ENCODE measurements around the gene SIRT2. TPM values are rescaled to one million over a fixed set of nuclear protein-coding genes. Genes with fewer than 3 reads are reported as not detected.
A peak's percentile ranks its signal among the peaks of the same experiment; 100 is the strongest.
"Not testable (repeated sequence)": the region's sequence is repeated elsewhere in the genome, so short reads cannot be mapped to it uniquely, and the experiment has no call there.

Gene SIRT2
- total RNA-seq, 1 experiment from 2014 or later: 162 TPM

DNA sequence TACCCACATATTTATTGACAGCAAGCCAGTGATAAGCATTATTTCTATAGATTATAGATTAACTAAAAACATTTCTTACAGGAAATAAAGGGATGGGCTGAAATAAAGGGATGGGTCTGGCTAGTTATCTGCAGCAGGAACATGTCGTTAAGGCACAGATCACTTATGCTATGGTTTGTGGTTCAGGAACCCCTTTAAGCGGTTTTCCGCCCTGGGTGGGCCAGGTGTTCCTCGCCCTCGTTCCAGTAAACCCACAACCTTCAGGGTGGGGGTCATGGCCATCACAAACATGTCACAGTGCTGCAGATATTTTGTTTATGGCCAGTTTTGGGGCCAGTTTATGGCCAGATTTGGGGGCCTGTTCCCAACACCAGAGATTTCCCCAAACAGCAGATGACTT lies 42.0 kb upstream of the SIRT2 start:
- ChIA-PET CTCF (interaction anchor here (0.6 to 1.5 kb wide), 3 partner anchors 15 to 96 kb away, joined by 3 to 6 read pairs (median 3); partner anchors contain the start of gene FBXO17), POLR2A (interaction anchor here (0.6 to 1.5 kb wide), 3 partner anchors 11 to 294 kb away, joined by 3 to 5 read pairs (median 4); partner anchors contain the start of genes ACTN4, MRPS12 and SARS2)
- H3K4me3 ChIP-seq (ENCODE audit: low read depth in 2 of 2, low read length in 2 of 2); H3K4me1 ChIP-seq (ENCODE audit: control insufficient read depth, insufficient read depth, low read length); DNase-seq (ENCODE audit: low read depth, low spot score); H3K27ac ChIP-seq (ENCODE audit: low read length); ATAC-seq; H3K36me3 ChIP-seq (ENCODE audit: control insufficient read depth, insufficient read depth, low read length); in situ Hi-C loops (cut with HindIII; ENCODE audit: low pct_unique_long_range_greater_than_20kb, low sequenced_read_pairs); H3K9me3 ChIP-seq (ENCODE audit: control insufficient read depth, insufficient read depth, low read depth, low read length); H3K27me3 ChIP-seq (ENCODE audit: control insufficient read depth, insufficient read depth, low read length): not testable (repeated sequence)
- peak; percentile 20 for TF ChIP-seq POLR2AphosphoS5 (IDR thresholded peaks at IDR 0.05; ENCODE audit: low read depth, low read length)
- TSS peak; percentile 45 for BruUV-seq (replicated peaks)
- intact Hi-C loops (cut with micrococcal nuclease; ENCODE audit: unreplicated experiment): loop anchor here (10.0 kb wide), 1 partner anchor 393 kb away; the partner anchor contains the start of gene GMFG

DNA sequence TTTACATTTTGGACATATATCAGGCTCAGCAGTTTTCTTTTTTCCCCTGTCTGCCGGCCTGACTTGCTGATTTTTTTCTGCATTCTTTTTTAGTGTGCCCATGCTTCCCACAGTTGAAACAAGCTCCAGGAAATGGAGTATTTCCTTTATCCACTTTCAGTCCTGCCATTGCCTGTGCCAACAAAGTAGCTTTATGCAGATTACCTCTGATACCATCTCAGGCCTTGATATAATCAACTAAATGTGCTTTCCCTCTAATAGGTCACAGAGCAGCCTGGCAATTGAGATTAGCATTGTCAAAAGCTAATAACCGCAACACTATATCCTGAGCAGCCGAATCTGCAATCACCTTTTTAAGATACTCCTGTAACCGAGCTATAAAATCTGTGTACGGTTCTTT lies 40.5 kb upstream of the SIRT2 start:
- in situ Hi-C loops (cut with HindIII; ENCODE audit: low pct_unique_long_range_greater_than_20kb, low sequenced_read_pairs) (loop anchor here (10.0 kb wide), 3 partner anchors 95 to 415 kb away; partner anchors contain the start of genes HNRNPL and LGALS7), intact Hi-C loops (cut with micrococcal nuclease; ENCODE audit: unreplicated experiment) (loop anchor here (10.0 kb wide), 4 partner anchors 285 to 425 kb away; partner anchors contain the start of gene GMFG)
- Histone ChIP-seq H3K4me3 (ENCODE audit: low read depth in 2 of 2, low read length in 2 of 2) (no peak overlapping the region), H3K4me1 (ENCODE audit: control insufficient read depth, insufficient read depth, low read length) (no peaks in the 10 kb centered on the region), H3K9me3 (ENCODE audit: control insufficient read depth, insufficient read depth, low read depth, low read length) (peaks cover 2% of the 10 kb centered on the region; the same call in 1 of the 2 replicates), H3K27me3 (ENCODE audit: control insufficient read depth, insufficient read depth, low read length) (no peaks in the 10 kb centered on the region), H3K36me3 (ENCODE audit: control insufficient read depth, insufficient read depth, low read length) (peaks cover 4% of the 10 kb centered on the region), H3K27ac (ENCODE audit: low read length) (no peak overlapping the region)
- ChIA-PET POLR2A (interaction anchor here (0.6 to 1.5 kb wide), 3 partner anchors 10 to 1181 kb away, joined by 3 to 5 read pairs (median 5); partner anchors contain the start of genes MRPS12 and SARS2), CTCF (interaction anchor here (0.6 to 1.2 kb wide), 3 partner anchors 9 to 853 kb away, joined by 3 read pairs; partner anchors contain the start of genes MRPS12 and SARS2)
- BruUV-seq (replicated peaks): no TSS peak
- TF ChIP-seq SIN3A (IDR thresholded peaks at IDR 0.05; ENCODE audit: borderline replicate concordance, insufficient read depth, low read depth, low read length) (no peak), REST (IDR thresholded peaks at IDR 0.05; ENCODE audit: insufficient read depth in 1 of 2, low read depth in 2 of 2, low read length in 1 of 2) (no peak), POLR2AphosphoS5 (IDR thresholded peaks at IDR 0.05; ENCODE audit: low read depth, low read length) (no peak; the same call in 1 of the 2 replicates), CTCF (IDR thresholded peaks at IDR 0.05) (no peak), TCF7L2 (IDR thresholded peaks at IDR 0.05; ENCODE audit: low read depth, low read length) (no peak)
- ATAC-seq (no peak), DNase-seq (ENCODE audit: low read depth, low spot score) (no peak)

DNA sequence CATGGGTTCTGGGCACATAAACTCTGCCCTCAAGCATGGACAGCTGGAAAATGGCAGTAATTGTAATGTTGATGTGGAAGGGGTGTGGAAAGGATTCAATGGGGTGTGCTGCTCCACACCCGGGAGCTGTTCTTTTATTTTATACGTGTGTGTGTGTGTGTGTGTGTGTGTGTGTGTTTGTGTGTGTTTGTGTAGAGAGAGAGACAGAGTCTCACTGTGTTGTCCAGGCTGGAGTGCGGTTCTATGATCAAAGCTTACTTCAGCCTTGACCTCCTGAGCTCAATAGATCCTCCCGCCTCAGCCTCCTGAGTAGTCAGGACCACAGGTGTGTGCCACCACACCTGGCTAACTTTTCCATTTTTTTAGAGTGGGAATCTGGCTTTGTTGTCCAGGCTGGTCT lies 34.1 kb upstream of the SIRT2 start:
- no peak for DNase-seq (ENCODE audit: low read depth, low spot score)
- in situ Hi-C loops (cut with HindIII; ENCODE audit: low pct_unique_long_range_greater_than_20kb, low sequenced_read_pairs): loop anchor here (10.0 kb wide), 3 partner anchors 89 to 409 kb away; partner anchors contain the start of genes HNRNPL and LGALS7
- POLR2A ChIA-PET: interaction anchor here (0.6 to 0.7 kb wide), 8 partner anchors 10 to 921 kb away, joined by 3 to 11 read pairs (median 4); no protein-coding TSS in a partner anchor

More for the DNA sequence above, 34.1 kb upstream of the SIRT2 start:
- H3K9me3 ChIP-seq (ENCODE audit: control insufficient read depth, insufficient read depth, low read depth, low read length): peaks cover 7% of the 10 kb centered on the region; the same call in 1 of the 2 replicates
- H3K4me3 ChIP-seq (ENCODE audit: low read depth in 2 of 2, low read length in 2 of 2): no peak overlapping the region
- no peak overlapping the region for H3K27ac ChIP-seq (ENCODE audit: low read length)
- peaks cover 11% of the 10 kb centered on the region for H3K4me1 ChIP-seq (ENCODE audit: control insufficient read depth, insufficient read depth, low read length)
- BruUV-seq (replicated peaks): no TSS peak
- TF ChIP-seq TCF7L2 (IDR thresholded peaks at IDR 0.05; ENCODE audit: low read depth, low read length) (no peak), POLR2AphosphoS5 (IDR thresholded peaks at IDR 0.05; ENCODE audit: low read depth, low read length) (peak; percentile 54), SIN3A (IDR thresholded peaks at IDR 0.05; ENCODE audit: borderline replicate concordance, insufficient read depth, low read depth, low read length) (no peak)
- intact Hi-C loops (cut with micrococcal nuclease; ENCODE audit: unreplicated experiment): loop anchor here (5.0 to 10.0 kb wide), 4 partner anchors 201 to 419 kb away; no protein-coding TSS in a partner anchor
- no peaks in the 10 kb centered on the region for H3K27me3 ChIP-seq (ENCODE audit: control insufficient read depth, insufficient read depth, low read length)
- CTCF ChIA-PET: interaction anchor here (0.6 to 0.9 kb wide), 4 partner anchors 33 to 411 kb away, joined by 3 to 6 read pairs (median 4); no protein-coding TSS in a partner anchor
- peaks cover 6% of the 10 kb centered on the region; the same call in 1 of the 2 replicates for H3K36me3 ChIP-seq (ENCODE audit: control insufficient read depth, insufficient read depth, low read length)
- ATAC-seq: no peak

All from Panc1 (cell line).